ENCODE measurements around the gene SPECC1L. TPM values are rescaled to one million over a fixed set of nuclear protein-coding genes. Genes with fewer than 3 reads are reported as not detected.

SPECC1L gene
- total RNA-seq, 1 donor from 2014 or later: 123 TPM

GRCh38 chr22:24370401-24370800 is 99.8 kb downstream of the SPECC1L start:
- Mint-ChIP-seq H3K4me1 (no peaks in the 10 kb centered on the region), H3K27ac (ENCODE audit: unreplicated experiment) (no peak overlapping the region), H3K27me3 (ENCODE audit: low read depth) (no peaks in the 10 kb centered on the region), H3K9me3 (peaks cover 2% of the 10 kb centered on the region), H3K4me3 (no peak overlapping the region), H3K36me3 (ENCODE audit: low read depth) (peaks cover 63% of the 10 kb centered on the region)
- DNase-seq (ENCODE audit: low read depth, low spot score): no peak
- TF ChIP-seq, protein P1, sequence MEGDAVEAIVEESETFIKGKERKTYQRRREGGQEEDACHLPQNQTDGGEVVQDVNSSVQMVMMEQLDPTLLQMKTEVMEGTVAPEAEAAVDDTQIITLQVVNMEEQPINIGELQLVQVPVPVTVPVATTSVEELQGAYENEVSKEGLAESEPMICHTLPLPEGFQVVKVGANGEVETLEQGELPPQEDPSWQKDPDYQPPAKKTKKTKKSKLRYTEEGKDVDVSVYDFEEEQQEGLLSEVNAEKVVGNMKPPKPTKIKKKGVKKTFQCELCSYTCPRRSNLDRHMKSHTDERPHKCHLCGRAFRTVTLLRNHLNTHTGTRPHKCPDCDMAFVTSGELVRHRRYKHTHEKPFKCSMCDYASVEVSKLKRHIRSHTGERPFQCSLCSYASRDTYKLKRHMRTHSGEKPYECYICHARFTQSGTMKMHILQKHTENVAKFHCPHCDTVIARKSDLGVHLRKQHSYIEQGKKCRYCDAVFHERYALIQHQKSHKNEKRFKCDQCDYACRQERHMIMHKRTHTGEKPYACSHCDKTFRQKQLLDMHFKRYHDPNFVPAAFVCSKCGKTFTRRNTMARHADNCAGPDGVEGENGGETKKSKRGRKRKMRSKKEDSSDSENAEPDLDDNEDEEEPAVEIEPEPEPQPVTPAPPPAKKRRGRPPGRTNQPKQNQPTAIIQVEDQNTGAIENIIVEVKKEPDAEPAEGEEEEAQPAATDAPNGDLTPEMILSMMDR (conservative IDR thresholded peaks at IDR 0.05): no peak

- TF ChIP-seq, protein P1 (conservative IDR thresholded peaks at IDR 0.05): no peak
- peaks cover 62% of the 10 kb centered on the region for H3K36me3 Mint-ChIP-seq (ENCODE audit: low read depth)
- no peak overlapping the region for H3K27ac Mint-ChIP-seq (ENCODE audit: unreplicated experiment)
- peaks cover 4% of the 10 kb centered on the region for H3K9me3 Mint-ChIP-seq
- no peak overlapping the region for H3K4me3 Mint-ChIP-seq
- H3K4me1 Mint-ChIP-seq: no peaks in the 10 kb centered on the region
- no peak for DNase-seq (ENCODE audit: low read depth, low spot score)
- H3K27me3 Mint-ChIP-seq (ENCODE audit: low read depth): no peaks in the 10 kb centered on the region
Observed at GRCh38 chr22:24376002-24376401, 105.4 kb downstream of the SPECC1L start.

GRCh38 chr22:24376586-24376985 is 106.0 kb downstream of the SPECC1L start:
- TF ChIP-seq, protein P1 (conservative IDR thresholded peaks at IDR 0.05): no peak
- Mint-ChIP-seq H3K27me3 (ENCODE audit: low read depth) (no peaks in the 10 kb centered on the region), H3K4me1 (no peaks in the 10 kb centered on the region), H3K27ac (ENCODE audit: unreplicated experiment) (no peak overlapping the region), H3K36me3 (ENCODE audit: low read depth) (peaks cover 60% of the 10 kb centered on the region), H3K4me3 (no peak overlapping the region), H3K9me3 (peaks cover 4% of the 10 kb centered on the region)
- no peak for DNase-seq (ENCODE audit: low read depth, low spot score)

GRCh38 chr22:24379536-24379935 is 108.9 kb downstream of the SPECC1L start:
- H3K4me3 Mint-ChIP-seq: peak overlapping the region; percentile 6
- H3K27ac Mint-ChIP-seq (ENCODE audit: unreplicated experiment): peak overlapping the region; percentile 78
- no peaks in the 10 kb centered on the region for H3K4me1 Mint-ChIP-seq
- H3K9me3 Mint-ChIP-seq: peaks cover 2% of the 10 kb centered on the region
- TF ChIP-seq, protein P1 (conservative IDR thresholded peaks at IDR 0.05): no peak
- peaks cover 42% of the 10 kb centered on the region for H3K36me3 Mint-ChIP-seq (ENCODE audit: low read depth)
- no peak for DNase-seq (ENCODE audit: low read depth, low spot score)
- H3K27me3 Mint-ChIP-seq (ENCODE audit: low read depth): no peaks in the 10 kb centered on the region

DNA sequence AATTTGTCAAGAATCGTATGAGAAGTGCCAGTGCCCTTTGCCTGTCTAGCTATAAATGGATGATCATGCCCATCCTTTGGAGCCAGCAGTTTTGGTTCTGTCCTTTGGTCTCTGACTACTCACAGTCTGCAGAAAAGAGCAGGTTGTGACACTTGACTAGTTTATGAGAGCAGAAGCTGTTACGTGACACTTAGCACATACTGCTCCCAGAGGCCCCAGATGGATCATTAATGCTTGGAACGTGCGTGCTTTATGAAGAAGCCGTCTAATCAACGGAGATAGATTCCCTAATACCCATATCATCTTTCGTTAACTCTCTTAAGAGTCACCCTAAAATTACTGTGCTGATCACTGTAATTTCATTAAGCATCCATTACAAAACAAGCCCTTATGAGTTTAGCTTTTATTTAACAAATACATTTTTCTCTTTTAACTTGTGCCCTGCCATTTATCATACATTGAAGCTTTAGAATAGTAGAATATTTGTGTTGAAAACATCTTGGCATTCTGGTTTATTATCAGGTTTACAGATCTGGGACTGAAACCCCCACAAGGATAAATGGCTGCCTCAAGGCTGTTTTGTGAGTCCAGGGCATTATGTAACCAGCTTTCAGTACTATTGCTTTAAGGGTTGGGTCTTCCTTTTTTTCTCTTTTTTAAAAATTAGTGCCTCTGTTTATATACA is 109.7 kb downstream of the SPECC1L start:
- H3K9me3 Mint-ChIP-seq: peaks cover 2% of the 10 kb centered on the region
- DNase-seq (ENCODE audit: low read depth, low spot score): no peak
- no peaks in the 10 kb centered on the region for H3K27me3 Mint-ChIP-seq (ENCODE audit: low read depth)
- H3K36me3 Mint-ChIP-seq (ENCODE audit: low read depth): peaks cover 34% of the 10 kb centered on the region
- TF ChIP-seq, protein P1 (conservative IDR thresholded peaks at IDR 0.05): no peak
- no peak overlapping the region for H3K4me3 Mint-ChIP-seq
- no peaks in the 10 kb centered on the region for H3K4me1 Mint-ChIP-seq
- H3K27ac Mint-ChIP-seq (ENCODE audit: unreplicated experiment): peak overlapping the region; percentile 78

Measured in neural crest cell (in vitro differentiated cells).